Skeletal muscle satellite cell (primary cell): Measurements from ENCODE around the gene SYNE1. TPM values are rescaled to one million over a fixed set of nuclear protein-coding genes. Genes with fewer than 3 reads are reported as not detected.
A peak's percentile ranks its signal among the peaks of the same experiment; 100 is the strongest.
"Not testable (repeated sequence)": the region's sequence is repeated elsewhere in the genome, so short reads cannot be mapped to it uniquely, and the experiment has no call there.

Source experiments
- H3K27me3 ChIP-seq: 2 replicates; pipeline ENCODE4 v1.7.0; 2013; ENCODE audit warnings: low read length; ENCODE audit not compliant: control insufficient read depth, insufficient read depth
- H3K36me3 ChIP-seq: 2 replicates; pipeline ENCODE4 v1.7.0; 2013; ENCODE audit warnings: mild to moderate bottlenecking, control low read depth, low read length; ENCODE audit not compliant: insufficient read depth
- H3K4me1 ChIP-seq: 2 replicates; pipeline ENCODE4 v1.7.0; 2013; ENCODE audit warnings: low read length; ENCODE audit not compliant: control insufficient read depth, insufficient read depth
- H3K4me2 ChIP-seq: 2 replicates; pipeline ENCODE4 v1.7.0; 2013; ENCODE audit warnings: mild to moderate bottlenecking, low read length
- H3K4me3 ChIP-seq: 2 replicates; pipeline ENCODE4 v1.7.0; 2013; ENCODE audit warnings: low read length
- H3K9ac ChIP-seq: 2 replicates; pipeline ENCODE4 v1.7.0; 2013; ENCODE audit warnings: mild to moderate bottlenecking, low read depth, low read length, moderate library complexity
- H3K9me3 ChIP-seq: replicated peaks from 2 replicates; pipeline ENCODE4 v1.7.0; 2013; ENCODE audit warnings: mild to moderate bottlenecking, control low read depth, low read length
- total RNA-seq: library from RNA; depleted of rRNA; stranded (reverse); fragments of >200 nt; gene quantifications from 2 replicates; pipeline ENCODE4 v1.2.3, GENCODE V29; 2012; rRNA removed

SYNE1 gene
- total RNA-seq: 67.9 and 72.1 TPM in 2 replicates

DNA sequence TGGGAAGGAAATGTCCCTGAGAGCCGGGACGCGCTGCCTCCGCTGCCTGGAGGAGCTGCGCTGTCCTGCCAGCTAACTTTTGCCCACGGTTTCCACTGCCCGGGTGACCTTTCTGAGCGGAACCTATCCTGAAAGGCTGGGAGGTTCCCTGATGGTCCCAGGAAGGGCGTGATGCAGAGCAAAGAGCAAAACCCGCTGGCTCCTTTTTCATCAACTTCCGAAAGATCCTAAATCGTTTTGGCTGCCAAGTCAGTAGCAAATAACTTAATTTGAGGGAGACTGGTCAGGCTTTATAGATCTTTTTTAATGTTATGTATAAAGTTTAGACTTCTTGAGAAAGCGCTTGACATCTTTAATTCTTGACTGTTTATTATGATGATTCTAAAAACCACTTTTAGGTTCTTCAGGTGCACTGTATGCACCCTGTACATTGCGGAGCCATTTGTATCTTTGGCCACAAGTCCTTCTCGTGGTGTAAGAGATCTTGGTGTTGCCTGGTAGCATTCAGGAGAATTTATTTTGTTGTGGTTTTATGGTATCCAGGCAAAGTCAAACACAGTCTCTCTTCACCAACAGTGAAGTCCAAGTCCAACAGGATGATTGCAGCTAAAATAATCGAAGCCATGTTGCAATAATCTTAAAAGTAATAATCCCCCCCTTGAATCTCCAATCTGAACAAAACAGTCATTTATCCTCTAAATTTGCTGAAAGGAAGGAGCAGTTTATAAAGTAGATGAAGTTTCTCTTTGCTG is at the start of gene SYNE1:
Gene SYNE1, minus strand, starts transcription at position 67 of the 752 bp plus-strand sequence. CDS start 9,031 bp downstream, outside the sequence.
- H3K9me3 ChIP-seq: no peaks in the 10 kb centered on the region
- no peaks in the 10 kb centered on the region for H3K27me3 ChIP-seq
- H3K9ac ChIP-seq: peak within 1 kb of the TSS; percentile 39
- H3K4me2 ChIP-seq: peak within 1 kb of the TSS; percentile 95
- H3K36me3 ChIP-seq: no peaks in the 10 kb centered on the region
- peaks cover 7% of the 10 kb centered on the region for H3K4me1 ChIP-seq
- peak within 1 kb of the TSS; percentile 82 for H3K4me3 ChIP-seq

GRCh38 chr6:152685819-152686218 is 48.7 kb upstream of the SYNE1 start:
- H3K27me3 ChIP-seq: no peaks in the 10 kb centered on the region
- H3K4me2 ChIP-seq: no peak overlapping the region
- no peak overlapping the region for H3K4me3 ChIP-seq
- no peaks in the 10 kb centered on the region for H3K9me3 ChIP-seq
- no peak overlapping the region for H3K9ac ChIP-seq
- no peaks in the 10 kb centered on the region for H3K4me1 ChIP-seq
- H3K36me3 ChIP-seq: no peaks in the 10 kb centered on the region

GRCh38 chr6:152682935-152683334 is 45.8 kb upstream of the SYNE1 start:
- H3K4me1 ChIP-seq, H3K9me3 ChIP-seq, H3K9ac ChIP-seq, H3K4me3 ChIP-seq, H3K4me2 ChIP-seq, H3K27me3 ChIP-seq, H3K36me3 ChIP-seq: not testable (repeated sequence)

GRCh38 chr6:152682141-152682540 is 45.0 kb upstream of the SYNE1 start:
- Histone ChIP-seq H3K4me3 (no peak overlapping the region), H3K27me3 (no peaks in the 10 kb centered on the region), H3K4me2 (no peak overlapping the region), H3K9ac (no peak overlapping the region), H3K36me3 (no peaks in the 10 kb centered on the region), H3K9me3 (no peaks in the 10 kb centered on the region), H3K4me1 (no peaks in the 10 kb centered on the region)

DNA sequence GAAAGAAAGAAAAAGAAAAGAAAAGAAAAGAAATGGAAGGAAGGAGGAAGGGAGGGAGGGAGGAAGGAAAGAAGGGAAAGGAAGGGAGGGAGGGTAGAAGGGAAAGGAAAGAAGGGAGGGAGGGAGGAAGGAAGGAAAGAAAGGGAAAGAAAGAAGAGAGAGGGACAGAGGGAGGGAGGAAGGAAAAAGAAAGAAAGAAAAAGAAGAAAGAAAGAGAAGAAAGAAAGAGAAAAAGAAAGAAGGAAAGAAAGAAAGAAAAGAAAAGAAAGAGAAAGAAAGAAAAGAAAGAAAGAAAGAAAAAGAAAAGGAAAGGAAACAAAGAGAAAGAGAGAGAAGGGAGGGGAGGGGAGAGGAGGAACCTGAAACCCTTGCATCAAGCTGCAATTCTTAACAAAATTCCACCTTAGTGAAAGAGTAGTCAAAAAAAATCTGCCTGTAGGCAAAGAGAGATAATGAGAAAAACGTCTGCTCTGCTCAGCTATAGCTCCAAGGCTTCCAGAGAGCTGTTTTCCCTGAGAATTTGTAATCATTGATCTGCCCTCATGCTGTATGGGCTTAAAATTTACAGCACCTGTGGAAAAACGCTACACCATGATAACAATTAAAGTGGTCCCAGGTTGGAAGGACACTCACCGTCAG is 43.8 kb upstream of the SYNE1 start:
- H3K36me3 ChIP-seq: no peaks in the 10 kb centered on the region
- no peak overlapping the region for H3K4me3 ChIP-seq
- no peak overlapping the region for H3K4me2 ChIP-seq
- no peak overlapping the region for H3K9ac ChIP-seq
- H3K4me1 ChIP-seq: no peaks in the 10 kb centered on the region
- H3K27me3 ChIP-seq: no peaks in the 10 kb centered on the region
- H3K9me3 ChIP-seq: no peaks in the 10 kb centered on the region

GRCh38 chr6:152680151-152680550 is 43.0 kb upstream of the SYNE1 start:
- Histone ChIP-seq H3K4me1 (no peaks in the 10 kb centered on the region), H3K9me3 (no peaks in the 10 kb centered on the region), H3K4me2 (no peak overlapping the region), H3K9ac (no peak overlapping the region), H3K36me3 (no peaks in the 10 kb centered on the region), H3K27me3 (no peaks in the 10 kb centered on the region), H3K4me3 (no peak overlapping the region)

DNA sequence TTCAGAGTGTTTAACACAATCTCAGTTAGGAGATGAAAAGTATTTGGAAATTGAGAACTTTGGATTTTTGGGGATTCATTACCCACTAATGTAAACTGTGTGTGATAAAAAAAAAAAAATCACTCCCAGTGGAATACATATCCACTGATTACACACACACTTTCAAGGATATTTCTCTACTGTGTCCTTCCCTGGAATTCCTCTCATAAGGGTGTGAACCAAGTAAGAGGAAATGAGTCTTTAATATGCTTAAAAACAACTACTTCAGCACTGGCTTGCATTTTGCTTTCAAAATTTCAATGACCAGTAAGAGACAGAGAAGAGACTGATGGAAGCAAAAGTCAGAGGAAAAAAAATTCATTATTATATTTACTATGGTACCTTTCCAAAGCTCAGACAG is 36.1 kb upstream of the SYNE1 start:
- no peak overlapping the region for H3K9ac ChIP-seq
- no peak overlapping the region for H3K4me2 ChIP-seq
- H3K9me3 ChIP-seq: no peaks in the 10 kb centered on the region
- H3K27me3 ChIP-seq: no peaks in the 10 kb centered on the region
- no peak overlapping the region for H3K4me3 ChIP-seq
- H3K4me1 ChIP-seq: peaks cover 21% of the 10 kb centered on the region
- no peaks in the 10 kb centered on the region for H3K36me3 ChIP-seq

GRCh38 chr6:152671171-152671570 is 34.0 kb upstream of the SYNE1 start:
- Histone ChIP-seq H3K4me1 (peaks cover 21% of the 10 kb centered on the region), H3K4me3 (no peak overlapping the region), H3K36me3 (no peaks in the 10 kb centered on the region), H3K9ac (no peak overlapping the region), H3K4me2 (peak overlapping the region; percentile 26), H3K9me3 (no peaks in the 10 kb centered on the region), H3K27me3 (no peaks in the 10 kb centered on the region)

DNA sequence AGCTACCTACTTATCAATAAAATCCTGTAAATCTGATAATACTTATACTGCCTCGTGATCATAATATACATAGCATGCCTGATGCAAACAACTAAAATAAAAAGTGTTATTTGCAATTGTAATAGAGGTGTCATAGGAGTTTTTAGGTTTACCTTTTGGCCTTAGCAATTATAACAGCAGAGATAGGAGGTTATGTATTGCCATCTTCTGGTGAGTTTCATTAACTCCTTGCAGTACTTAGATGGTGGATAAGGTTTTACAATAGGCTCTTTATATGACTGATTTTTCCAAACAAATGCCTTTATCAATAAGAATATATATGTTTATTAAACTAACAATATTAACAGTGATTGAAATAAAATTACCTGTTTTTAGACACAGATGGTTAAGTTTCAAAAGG is 32.7 kb upstream of the SYNE1 start:
- Histone ChIP-seq H3K27me3 (no peaks in the 10 kb centered on the region), H3K9ac (no peak overlapping the region), H3K4me3 (no peak overlapping the region), H3K36me3 (no peaks in the 10 kb centered on the region), H3K4me1 (peaks cover 21% of the 10 kb centered on the region), H3K9me3 (no peaks in the 10 kb centered on the region), H3K4me2 (no peak overlapping the region)

- Histone ChIP-seq H3K4me3 (no peak overlapping the region), H3K27me3 (no peaks in the 10 kb centered on the region), H3K9me3 (no peaks in the 10 kb centered on the region), H3K9ac (no peak overlapping the region), H3K4me1 (no peaks in the 10 kb centered on the region), H3K36me3 (no peaks in the 10 kb centered on the region), H3K4me2 (no peak overlapping the region)
Measured at GRCh38 chr6:152661776-152662175, 24.6 kb upstream of the SYNE1 start.

DNA sequence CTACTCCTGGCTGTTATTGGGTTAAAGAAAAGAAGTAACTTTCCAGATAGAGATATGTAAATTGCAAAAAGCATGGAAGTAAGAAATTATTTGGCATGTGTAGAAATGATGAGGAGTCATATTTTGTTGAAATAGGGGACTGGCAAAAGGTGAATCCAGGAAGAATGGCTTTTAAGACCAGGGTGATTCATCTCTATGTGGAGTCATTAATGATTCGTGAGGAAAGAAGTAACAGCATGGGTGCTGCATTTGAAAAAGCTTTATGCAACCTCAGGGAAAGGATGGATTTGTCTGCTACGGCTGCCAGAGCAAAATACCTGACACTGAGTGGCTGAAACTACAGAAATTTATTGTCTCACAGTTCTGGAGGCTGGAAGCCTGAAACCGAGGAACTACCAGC is 14.8 kb upstream of the SYNE1 start:
- Histone ChIP-seq H3K4me2 (no peak overlapping the region), H3K36me3 (no peaks in the 10 kb centered on the region)

DNA sequence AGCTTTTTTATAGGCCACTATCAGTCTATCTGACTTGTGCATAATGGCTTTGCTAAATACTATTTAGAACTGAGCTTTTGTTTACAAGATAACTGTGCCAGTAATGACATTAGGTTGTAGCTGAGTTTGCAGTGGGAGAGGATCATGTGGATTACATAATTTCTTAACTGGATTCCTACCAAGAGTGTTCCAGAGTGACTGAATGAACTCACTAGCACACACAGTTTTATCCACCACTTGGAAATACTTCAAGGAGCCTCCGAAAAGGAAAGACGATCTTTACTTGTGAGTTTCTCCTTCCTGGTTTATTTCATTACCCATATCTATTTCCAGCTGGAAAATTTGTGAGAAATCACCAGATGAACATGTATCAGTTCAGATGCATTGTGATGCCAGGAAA is 10.9 kb upstream of the SYNE1 start:
- Histone ChIP-seq H3K4me2 (no peak overlapping the region), H3K4me1 (no peaks in the 10 kb centered on the region), H3K4me3 (no peak overlapping the region), H3K9me3 (no peaks in the 10 kb centered on the region), H3K36me3 (no peaks in the 10 kb centered on the region), H3K9ac (no peak overlapping the region), H3K27me3 (no peaks in the 10 kb centered on the region)

More for the DNA sequence above, 14.8 kb upstream of the SYNE1 start:
- no peaks in the 10 kb centered on the region for H3K9me3 ChIP-seq
- no peaks in the 10 kb centered on the region for H3K4me1 ChIP-seq
- H3K4me3 ChIP-seq: no peak overlapping the region
- no peak overlapping the region for H3K9ac ChIP-seq
- no peaks in the 10 kb centered on the region for H3K27me3 ChIP-seq
